HepG2 (cell line): ENCODE results near the gene TGM1. TPM values are rescaled to one million over a fixed set of nuclear protein-coding genes. Genes with fewer than 3 reads are reported as not detected.

ENCODE experiments used
- CC2D1A ChIP-seq: sonication (generic); formaldehyde crosslinking; IDR thresholded peaks from 2 replicates; pipeline ENCODE4 v1.8.1; 2023; ENCODE audit warnings: mild to moderate bottlenecking, missing genetic modification reagents
- KLF16 ChIP-seq, 2 experiments: sonication (generic) in 1 of 2; formaldehyde crosslinking in 1 of 2; IDR thresholded peaks; 2 replicates each; pipeline versions ENCODE4 v1.6.1 to v1.8.0; 2016 to 2023; ENCODE audit warnings: missing genetic modification reagents in 2 of 2, missing compliant biosample characterization in 1 of 2
- MED13 ChIP-seq: sonication (generic); formaldehyde crosslinking; IDR thresholded peaks from 2 replicates; pipeline ENCODE4 v1.5.0; 2020; ENCODE audit warnings: missing genetic modification reagents
- PHF21A ChIP-seq: sonication (generic); formaldehyde crosslinking; IDR thresholded peaks from 2 replicates; pipeline ENCODE4 v1.5.0; 2020; ENCODE audit warnings: mild to moderate bottlenecking, missing genetic modification reagents
- SRSF4 ChIP-seq: fragments of 200-400 bp; formaldehyde crosslinking; IDR thresholded peaks from one replicate; pipeline ENCODE4 v1.6.1; 2018; ENCODE audit warnings: mild to moderate bottlenecking, low read depth, low read length, moderate library complexity; ENCODE audit not compliant: poor library complexity, severe bottlenecking
- TGIF2 ChIP-seq: IDR thresholded peaks from 2 replicates; pipeline ENCODE4 v1.6.1; 2016; ENCODE audit warnings: control low read depth, missing compliant biosample characterization
- ZBTB38 ChIP-seq: sonication (generic); formaldehyde crosslinking; IDR thresholded peaks from 2 replicates; pipeline ENCODE4 v1.5.1; 2020; ENCODE audit warnings: mild to moderate bottlenecking, missing genetic modification reagents
- ZFP41 ChIP-seq: sonication (generic); formaldehyde crosslinking; IDR thresholded peaks from 2 replicates; pipeline ENCODE4 v1.4.0; 2020; ENCODE audit warnings: mild to moderate bottlenecking, missing genetic modification reagents, borderline replicate concordance
- ZFYVE20 ChIP-seq: sonication (generic); formaldehyde crosslinking; IDR thresholded peaks from 2 replicates; pipeline ENCODE4 v1.8.0; 2023; ENCODE audit warnings: low read depth, mild to moderate bottlenecking, moderate library complexity, missing genetic modification reagents, borderline replicate concordance
- ZNF256 ChIP-seq: sonication (generic); formaldehyde crosslinking; conservative IDR thresholded peaks from 2 replicates; pipeline ENCODE4 v1.4.0; 2020; ENCODE audit warnings: missing genetic modification reagents
- ZNF383 ChIP-seq: sonication (generic); formaldehyde crosslinking; IDR thresholded peaks from 2 replicates; pipeline ENCODE4 v1.4.0; 2020; ENCODE audit warnings: missing genetic modification reagents, mild to moderate bottlenecking, borderline replicate concordance
- ZNF550 ChIP-seq: sonication (generic); formaldehyde crosslinking; IDR thresholded peaks from 2 replicates; pipeline ENCODE4 v1.4.0; 2020; ENCODE audit warnings: mild to moderate bottlenecking, missing genetic modification reagents, borderline replicate concordance
- ZNF570 ChIP-seq: sonication (generic); formaldehyde crosslinking; IDR thresholded peaks from 2 replicates; pipeline ENCODE4 v1.4.0; 2020; ENCODE audit warnings: mild to moderate bottlenecking, missing genetic modification reagents, borderline replicate concordance
- ZNF790 ChIP-seq: sonication (generic); formaldehyde crosslinking; IDR thresholded peaks from 2 replicates; pipeline ENCODE4 v1.8.0; 2022; ENCODE audit warnings: missing genetic modification reagents, mild to moderate bottlenecking, borderline replicate concordance
- polyA plus RNA-seq, 8 experiments: library from polyadenylated mRNA; depleted of rRNA in 3 of 8; stranded (reverse) in 7 of 8; unstranded in 1 of 8; fragments of >200 nt; fragmentation: Illumina TruSeq in 4 of 8; extraction: Trizol in 4 of 8; gene quantifications; 2 replicates each; pipeline versions ENCODE4 v1.2.1 to v1.2.3, GENCODE V29; 2011 to 2016; ENCODE audit warnings: low read depth in 4 of 8, missing spikeins in 1 of 8, mixed read lengths in 1 of 8; ENCODE audit not compliant: insufficient read depth in 1 of 8
- total RNA-seq, 5 experiments: library from RNA; depleted of rRNA; stranded (reverse); fragments of >200 nt; fragmentation: Illumina TruSeq; extraction: Trizol; gene quantifications; 2 replicates each; pipeline ENCODE4 v1.2.3, GENCODE V29; 2016; ENCODE audit warnings: low read depth in 1 of 5
- TF ChIP-seq, protein P1 (sequence below): sonication (generic); formaldehyde crosslinking; IDR thresholded peaks from 2 replicates; pipeline ENCODE4 v1.8.0; 2022; ENCODE audit warnings: missing genetic modification reagents, mild to moderate bottlenecking, moderate library complexity, borderline replicate concordance
- TF ChIP-seq, protein P2 (sequence below): IDR thresholded peaks from 2 replicates; pipeline ENCODE4 v1.6.1; 2012; ENCODE audit warnings: inconsistent platforms
- TF ChIP-seq, protein P3 (sequence below): sonication (generic); formaldehyde crosslinking; conservative IDR thresholded peaks from 2 replicates; pipeline ENCODE4 v1.4.0; 2020; ENCODE audit warnings: missing genetic modification reagents
- TF ChIP-seq, protein P4 (sequence below): sonication (generic); formaldehyde crosslinking; IDR thresholded peaks from 2 replicates; pipeline ENCODE4 v1.4.0; 2020; ENCODE audit warnings: missing genetic modification reagents, borderline replicate concordance
- TF ChIP-seq, protein P5 (sequence below): sonication (generic); formaldehyde crosslinking; IDR thresholded peaks from 2 replicates; pipeline ENCODE4 v1.8.1; 2023; ENCODE audit warnings: missing genetic modification reagents, mild to moderate bottlenecking, borderline replicate concordance
- TF ChIP-seq, protein P6 (sequence below): sonication (generic); formaldehyde crosslinking; IDR thresholded peaks from 2 replicates; pipeline ENCODE4 v1.9.0; 2021; ENCODE audit warnings: missing genetic modification reagents, mild to moderate bottlenecking, borderline replicate concordance

TGM1 gene
- total and polyA plus RNA-seq, 2 of the 13 experiments (the other 11 are each of a cell fraction or from before 2014, with no cell fraction given): 3.2 to 10.6 TPM

DNA sequence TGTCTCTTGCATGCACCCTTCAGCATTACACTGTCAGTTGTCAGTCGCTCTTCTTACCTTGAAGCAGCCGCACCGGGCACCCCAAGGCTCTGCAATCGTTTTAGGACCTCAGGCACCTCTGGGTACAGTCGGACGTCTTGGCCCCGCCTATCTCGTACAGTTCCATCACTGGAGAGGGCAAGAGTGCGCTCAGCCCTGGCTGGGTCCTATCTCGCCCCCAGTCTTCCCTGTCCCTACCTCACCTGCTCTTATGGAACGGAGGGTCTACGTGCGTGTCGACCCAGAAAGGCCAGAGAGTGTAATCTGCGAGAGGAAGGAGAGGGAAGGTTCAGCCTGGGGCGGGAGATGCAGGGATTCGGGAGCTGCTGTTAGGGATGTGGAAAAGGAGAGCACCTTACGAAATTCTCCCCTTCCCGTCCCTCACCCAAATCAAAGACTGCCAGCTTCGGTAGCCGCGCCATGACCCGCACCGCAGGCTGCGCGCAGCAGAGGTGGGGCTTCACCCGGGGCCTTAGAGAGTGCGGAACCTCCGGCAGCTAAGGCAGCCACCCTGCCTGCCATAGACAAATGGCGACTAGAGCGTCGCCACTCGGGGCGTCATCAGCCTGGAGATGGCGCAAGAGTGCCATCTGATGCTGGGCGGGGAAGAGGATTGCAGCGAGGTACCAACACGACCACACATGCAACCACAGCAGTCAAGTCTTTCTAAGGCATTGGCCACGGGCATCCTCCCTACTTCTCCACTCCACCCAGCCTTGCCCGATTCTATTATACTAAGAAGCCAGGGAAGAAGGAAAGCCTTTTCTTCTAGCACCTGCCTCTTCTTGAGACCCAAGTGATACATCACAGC lies 47.3 kb downstream of the TGM1 start, which contains the start of gene MDP1 (continued):
- TF ChIP-seq, protein P1, sequence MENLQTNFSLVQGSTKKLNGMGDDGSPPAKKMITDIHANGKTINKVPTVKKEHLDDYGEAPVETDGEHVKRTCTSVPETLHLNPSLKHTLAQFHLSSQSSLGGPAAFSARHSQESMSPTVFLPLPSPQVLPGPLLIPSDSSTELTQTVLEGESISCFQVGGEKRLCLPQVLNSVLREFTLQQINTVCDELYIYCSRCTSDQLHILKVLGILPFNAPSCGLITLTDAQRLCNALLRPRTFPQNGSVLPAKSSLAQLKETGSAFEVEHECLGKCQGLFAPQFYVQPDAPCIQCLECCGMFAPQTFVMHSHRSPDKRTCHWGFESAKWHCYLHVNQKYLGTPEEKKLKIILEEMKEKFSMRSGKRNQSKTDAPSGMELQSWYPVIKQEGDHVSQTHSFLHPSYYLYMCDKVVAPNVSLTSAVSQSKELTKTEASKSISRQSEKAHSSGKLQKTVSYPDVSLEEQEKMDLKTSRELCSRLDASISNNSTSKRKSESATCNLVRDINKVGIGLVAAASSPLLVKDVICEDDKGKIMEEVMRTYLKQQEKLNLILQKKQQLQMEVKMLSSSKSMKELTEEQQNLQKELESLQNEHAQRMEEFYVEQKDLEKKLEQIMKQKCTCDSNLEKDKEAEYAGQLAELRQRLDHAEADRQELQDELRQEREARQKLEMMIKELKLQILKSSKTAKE (CRISPR knock-in tag): no peak; the same call in 1 of the 2 replicates
- TF ChIP-seq KLF16 (CRISPR knock-in tag; IDR thresholded peaks at IDR 0.05) (peak; percentile 58 to 98; a peak in 2 of 4 replicates), ZBTB38 (peak; percentile 97), TGIF2 (peak; percentile 69; the same call in 1 of the 2 replicates), PHF21A (CRISPR knock-in tag) (no peak), ZFYVE20 (CRISPR knock-in tag) (peak; percentile 79; the same call in 1 of the 2 replicates), ZNF790 (peak; percentile 83; the same call in 1 of the 2 replicates), ZNF550 (CRISPR knock-in tag) (peak; percentile 73), ZNF256 (CRISPR knock-in tag) (peak; percentile 98; the same call in 1 of the 2 replicates), ZNF383 (CRISPR knock-in tag) (peak; percentile 100), ZFP41 (peak; percentile 97), MED13 (peak; percentile 72; the same call in 1 of the 2 replicates), SRSF4 (no peak), ZNF570 (CRISPR knock-in tag) (peak; percentile 23; the same call in 1 of the 2 replicates), CC2D1A (CRISPR knock-in tag) (peak; percentile 94; the same call in 1 of the 2 replicates)
- TF ChIP-seq, protein P2, sequence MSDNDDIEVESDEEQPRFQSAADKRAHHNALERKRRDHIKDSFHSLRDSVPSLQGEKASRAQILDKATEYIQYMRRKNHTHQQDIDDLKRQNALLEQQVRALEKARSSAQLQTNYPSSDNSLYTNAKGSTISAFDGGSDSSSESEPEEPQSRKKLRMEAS: no peak
- TF ChIP-seq, protein P3, sequence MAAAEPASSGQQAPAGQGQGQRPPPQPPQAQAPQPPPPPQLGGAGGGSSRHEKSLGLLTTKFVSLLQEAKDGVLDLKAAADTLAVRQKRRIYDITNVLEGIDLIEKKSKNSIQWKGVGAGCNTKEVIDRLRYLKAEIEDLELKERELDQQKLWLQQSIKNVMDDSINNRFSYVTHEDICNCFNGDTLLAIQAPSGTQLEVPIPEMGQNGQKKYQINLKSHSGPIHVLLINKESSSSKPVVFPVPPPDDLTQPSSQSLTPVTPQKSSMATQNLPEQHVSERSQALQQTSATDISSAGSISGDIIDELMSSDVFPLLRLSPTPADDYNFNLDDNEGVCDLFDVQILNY (CRISPR knock-in tag): no peak
- TF ChIP-seq, protein P4, sequence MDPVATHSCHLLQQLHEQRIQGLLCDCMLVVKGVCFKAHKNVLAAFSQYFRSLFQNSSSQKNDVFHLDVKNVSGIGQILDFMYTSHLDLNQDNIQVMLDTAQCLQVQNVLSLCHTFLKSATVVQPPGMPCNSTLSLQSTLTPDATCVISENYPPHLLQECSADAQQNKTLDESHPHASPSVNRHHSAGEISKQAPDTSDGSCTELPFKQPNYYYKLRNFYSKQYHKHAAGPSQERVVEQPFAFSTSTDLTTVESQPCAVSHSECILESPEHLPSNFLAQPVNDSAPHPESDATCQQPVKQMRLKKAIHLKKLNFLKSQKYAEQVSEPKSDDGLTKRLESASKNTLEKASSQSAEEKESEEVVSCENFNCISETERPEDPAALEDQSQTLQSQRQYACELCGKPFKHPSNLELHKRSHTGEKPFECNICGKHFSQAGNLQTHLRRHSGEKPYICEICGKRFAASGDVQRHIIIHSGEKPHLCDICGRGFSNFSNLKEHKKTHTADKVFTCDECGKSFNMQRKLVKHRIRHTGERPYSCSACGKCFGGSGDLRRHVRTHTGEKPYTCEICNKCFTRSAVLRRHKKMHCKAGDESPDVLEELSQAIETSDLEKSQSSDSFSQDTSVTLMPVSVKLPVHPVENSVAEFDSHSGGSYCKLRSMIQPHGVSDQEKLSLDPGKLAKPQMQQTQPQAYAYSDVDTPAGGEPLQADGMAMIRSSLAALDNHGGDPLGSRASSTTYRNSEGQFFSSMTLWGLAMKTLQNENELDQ (CRISPR knock-in tag): peak; percentile 90; the same call in 1 of the 2 replicates
- TF ChIP-seq, protein P5, sequence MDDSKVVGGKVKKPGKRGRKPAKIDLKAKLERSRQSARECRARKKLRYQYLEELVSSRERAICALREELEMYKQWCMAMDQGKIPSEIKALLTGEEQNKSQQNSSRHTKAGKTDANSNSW (CRISPR knock-in tag): no peak
- TF ChIP-seq, protein P6, sequence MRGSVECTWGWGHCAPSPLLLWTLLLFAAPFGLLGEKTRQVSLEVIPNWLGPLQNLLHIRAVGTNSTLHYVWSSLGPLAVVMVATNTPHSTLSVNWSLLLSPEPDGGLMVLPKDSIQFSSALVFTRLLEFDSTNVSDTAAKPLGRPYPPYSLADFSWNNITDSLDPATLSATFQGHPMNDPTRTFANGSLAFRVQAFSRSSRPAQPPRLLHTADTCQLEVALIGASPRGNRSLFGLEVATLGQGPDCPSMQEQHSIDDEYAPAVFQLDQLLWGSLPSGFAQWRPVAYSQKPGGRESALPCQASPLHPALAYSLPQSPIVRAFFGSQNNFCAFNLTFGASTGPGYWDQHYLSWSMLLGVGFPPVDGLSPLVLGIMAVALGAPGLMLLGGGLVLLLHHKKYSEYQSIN (CRISPR knock-in tag): no peak
